Measurements from ENCODE around the gene NEUROD6. TPM values are rescaled to one million over a fixed set of nuclear protein-coding genes. Genes with fewer than 3 reads are reported as not detected.

Gene NEUROD6
- polyA plus RNA-seq, 1 experiment: not detected

- POLR2A ChIA-PET: no interaction called here
- TF ChIP-seq, protein P1, sequence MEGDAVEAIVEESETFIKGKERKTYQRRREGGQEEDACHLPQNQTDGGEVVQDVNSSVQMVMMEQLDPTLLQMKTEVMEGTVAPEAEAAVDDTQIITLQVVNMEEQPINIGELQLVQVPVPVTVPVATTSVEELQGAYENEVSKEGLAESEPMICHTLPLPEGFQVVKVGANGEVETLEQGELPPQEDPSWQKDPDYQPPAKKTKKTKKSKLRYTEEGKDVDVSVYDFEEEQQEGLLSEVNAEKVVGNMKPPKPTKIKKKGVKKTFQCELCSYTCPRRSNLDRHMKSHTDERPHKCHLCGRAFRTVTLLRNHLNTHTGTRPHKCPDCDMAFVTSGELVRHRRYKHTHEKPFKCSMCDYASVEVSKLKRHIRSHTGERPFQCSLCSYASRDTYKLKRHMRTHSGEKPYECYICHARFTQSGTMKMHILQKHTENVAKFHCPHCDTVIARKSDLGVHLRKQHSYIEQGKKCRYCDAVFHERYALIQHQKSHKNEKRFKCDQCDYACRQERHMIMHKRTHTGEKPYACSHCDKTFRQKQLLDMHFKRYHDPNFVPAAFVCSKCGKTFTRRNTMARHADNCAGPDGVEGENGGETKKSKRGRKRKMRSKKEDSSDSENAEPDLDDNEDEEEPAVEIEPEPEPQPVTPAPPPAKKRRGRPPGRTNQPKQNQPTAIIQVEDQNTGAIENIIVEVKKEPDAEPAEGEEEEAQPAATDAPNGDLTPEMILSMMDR (IDR thresholded peaks at IDR 0.05; ENCODE audit: insufficient read depth, low read depth, low read length): no peak
- no peak for DNase-seq (ENCODE audit: low read depth)
- Histone ChIP-seq H3K4me3 (ENCODE audit: low read depth, low read length) (no peak overlapping the region), H3K27me3 (ENCODE audit: control insufficient read depth, insufficient read depth, low read length) (no peaks in the 10 kb centered on the region), H3K36me3 (ENCODE audit: control insufficient read depth, insufficient read depth, low read length) (no peaks in the 10 kb centered on the region)
- CTCF ChIA-PET: no interaction called here
Measured at GRCh38 chr7:31320675-31321074, 19.9 kb downstream of the NEUROD6 start.

DNA sequence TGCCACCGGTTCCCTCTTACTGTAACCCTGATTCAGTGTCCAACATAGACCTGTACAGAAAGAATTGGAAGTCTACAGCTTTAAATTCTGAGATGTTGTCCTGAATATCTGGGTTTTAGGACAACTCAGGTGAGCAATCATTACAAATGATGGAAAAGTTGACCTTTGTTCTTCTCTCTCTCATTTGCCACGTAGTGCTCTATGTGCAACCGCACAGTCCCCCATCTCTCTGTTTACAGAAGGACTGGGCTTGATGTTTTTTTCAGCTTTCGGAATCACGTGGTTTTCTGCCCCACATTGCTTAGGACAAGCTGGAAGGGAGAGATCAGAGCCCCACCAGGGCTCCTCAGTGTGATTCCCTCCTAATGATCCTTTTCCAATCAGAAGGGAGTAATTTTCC is 22.2 kb downstream of the NEUROD6 start:
- ChIA-PET CTCF (no interaction called here), POLR2A (no interaction called here)
- Histone ChIP-seq H3K4me3 (ENCODE audit: low read depth, low read length) (no peak overlapping the region), H3K36me3 (ENCODE audit: control insufficient read depth, insufficient read depth, low read length) (no peaks in the 10 kb centered on the region), H3K27me3 (ENCODE audit: control insufficient read depth, insufficient read depth, low read length) (no peaks in the 10 kb centered on the region)
- no peak for DNase-seq (ENCODE audit: low read depth)
- TF ChIP-seq, protein P1 (IDR thresholded peaks at IDR 0.05; ENCODE audit: insufficient read depth, low read depth, low read length): no peak

- TF ChIP-seq, protein P1 (IDR thresholded peaks at IDR 0.05; ENCODE audit: insufficient read depth, low read depth, low read length): no peak
- DNase-seq (ENCODE audit: low read depth): no peak
- ChIA-PET POLR2A (no interaction called here), CTCF (no interaction called here)
- H3K27me3 ChIP-seq (ENCODE audit: control insufficient read depth, insufficient read depth, low read length): no peaks in the 10 kb centered on the region
- no peak overlapping the region for H3K4me3 ChIP-seq (ENCODE audit: low read depth, low read length)
- no peaks in the 10 kb centered on the region for H3K36me3 ChIP-seq (ENCODE audit: control insufficient read depth, insufficient read depth, low read length)
Measured at GRCh38 chr7:31316876-31317275, 23.6 kb downstream of the NEUROD6 start.

DNA sequence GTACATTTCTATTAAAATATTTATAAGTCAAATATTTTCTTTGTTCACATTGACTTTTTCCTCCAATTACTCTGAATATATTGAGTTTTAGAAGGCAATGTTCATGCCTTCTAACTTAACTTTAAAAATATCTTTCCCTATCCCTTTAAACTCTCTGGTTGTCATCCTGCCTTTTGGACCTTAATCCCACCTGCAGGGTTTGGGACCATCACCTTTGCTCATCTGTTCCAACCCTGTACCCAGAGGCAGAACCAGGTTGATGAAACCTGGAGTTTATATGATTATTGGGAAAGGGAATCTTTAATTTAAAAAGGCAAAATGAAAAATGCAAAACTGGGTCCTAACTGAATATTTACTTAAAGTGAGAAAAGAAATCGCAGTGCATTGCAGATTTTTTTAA is 24.8 kb downstream of the NEUROD6 start:
- ChIA-PET POLR2A (no interaction called here), CTCF (no interaction called here)
- Histone ChIP-seq H3K4me3 (ENCODE audit: low read depth, low read length) (no peak overlapping the region), H3K27me3 (ENCODE audit: control insufficient read depth, insufficient read depth, low read length) (no peaks in the 10 kb centered on the region), H3K36me3 (ENCODE audit: control insufficient read depth, insufficient read depth, low read length) (no peaks in the 10 kb centered on the region)
- TF ChIP-seq, protein P1 (IDR thresholded peaks at IDR 0.05; ENCODE audit: insufficient read depth, low read depth, low read length): no peak
- no peak for DNase-seq (ENCODE audit: low read depth)

DNA sequence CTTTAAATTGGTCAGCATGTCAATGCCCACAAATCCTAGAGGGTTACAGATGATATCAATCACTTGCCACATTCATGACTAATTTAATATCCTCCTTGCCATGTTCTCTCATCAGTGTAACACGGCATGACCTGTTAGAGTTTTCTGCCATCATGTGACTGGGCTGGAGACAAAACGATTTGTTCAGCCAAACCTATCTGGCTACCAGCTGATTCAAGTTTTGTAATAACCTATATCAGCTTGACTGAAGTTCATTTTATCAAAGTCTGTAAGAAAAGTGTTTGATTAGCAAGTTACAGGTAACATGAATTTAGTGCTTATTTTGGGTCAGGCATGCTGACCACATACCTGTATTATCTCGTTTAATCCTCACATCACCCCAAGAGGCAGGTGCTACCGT is 25.7 kb downstream of the NEUROD6 start:
- DNase-seq (ENCODE audit: low read depth): no peak
- Histone ChIP-seq H3K27me3 (ENCODE audit: control insufficient read depth, insufficient read depth, low read length) (no peaks in the 10 kb centered on the region), H3K4me3 (ENCODE audit: low read depth, low read length) (no peak overlapping the region), H3K36me3 (ENCODE audit: control insufficient read depth, insufficient read depth, low read length) (no peaks in the 10 kb centered on the region)
- TF ChIP-seq, protein P1 (IDR thresholded peaks at IDR 0.05; ENCODE audit: insufficient read depth, low read depth, low read length): no peak
- CTCF ChIA-PET: no interaction called here
- POLR2A ChIA-PET: no interaction called here

All from BJ (cell line).